ENCODE results near the gene LDLRAD4.

LDLRAD4 gene

DNA sequence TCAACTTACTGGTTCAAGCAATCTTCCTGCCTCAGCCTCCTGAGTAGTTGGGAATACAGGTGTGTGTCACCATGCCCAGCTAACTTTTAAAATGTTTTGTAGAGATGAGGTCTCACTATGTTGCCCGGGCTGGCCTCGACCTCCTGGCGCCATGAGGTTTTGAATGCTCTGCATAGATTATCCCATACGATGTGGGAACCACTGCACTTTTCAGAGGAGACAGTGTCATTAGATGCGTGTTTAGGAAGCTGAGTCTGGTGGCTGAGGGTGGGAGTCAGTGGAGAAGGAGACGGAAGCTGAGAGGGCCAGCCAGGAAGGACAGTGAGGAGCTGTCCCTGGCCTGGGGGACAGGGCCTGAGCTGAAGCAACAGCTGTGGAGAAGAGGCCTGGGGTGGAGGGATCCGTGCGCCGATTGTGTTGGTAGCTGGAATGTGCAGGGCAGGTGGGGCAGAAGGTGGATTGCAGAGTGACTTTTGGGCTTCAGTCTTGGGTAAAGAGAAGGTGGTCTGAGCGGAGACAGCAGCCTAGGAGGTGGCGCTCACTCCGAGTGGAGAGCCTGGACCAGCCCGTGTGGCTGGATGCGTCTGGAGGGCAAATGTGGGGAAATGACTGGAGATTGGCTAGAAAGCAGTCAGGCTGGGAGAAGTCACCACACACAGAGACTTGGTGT is 68.0 kb downstream of the LDLRAD4 start:
- no peak for DNase-seq (ENCODE audit: low spot score)

DNA sequence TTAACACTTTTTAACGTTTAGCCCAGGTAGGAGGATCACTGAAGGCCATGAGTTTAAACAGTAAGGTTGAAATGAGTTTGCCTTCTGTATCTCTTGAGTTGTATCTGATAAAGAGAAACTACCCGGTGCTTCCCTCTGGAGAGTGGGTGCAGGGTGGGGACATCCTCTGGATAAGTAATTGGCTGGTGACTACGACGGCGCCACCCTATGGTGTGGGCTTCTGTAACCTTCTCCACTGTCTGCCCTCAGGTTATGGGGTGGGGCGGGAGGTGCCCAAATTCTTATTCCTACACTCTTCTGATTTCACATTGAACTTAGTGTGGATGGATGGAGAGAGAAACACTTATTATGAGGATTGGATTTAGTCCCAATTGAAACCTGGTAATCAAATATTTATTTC is 68.8 kb downstream of the LDLRAD4 start:
- no peak for DNase-seq (ENCODE audit: low spot score)

DNA sequence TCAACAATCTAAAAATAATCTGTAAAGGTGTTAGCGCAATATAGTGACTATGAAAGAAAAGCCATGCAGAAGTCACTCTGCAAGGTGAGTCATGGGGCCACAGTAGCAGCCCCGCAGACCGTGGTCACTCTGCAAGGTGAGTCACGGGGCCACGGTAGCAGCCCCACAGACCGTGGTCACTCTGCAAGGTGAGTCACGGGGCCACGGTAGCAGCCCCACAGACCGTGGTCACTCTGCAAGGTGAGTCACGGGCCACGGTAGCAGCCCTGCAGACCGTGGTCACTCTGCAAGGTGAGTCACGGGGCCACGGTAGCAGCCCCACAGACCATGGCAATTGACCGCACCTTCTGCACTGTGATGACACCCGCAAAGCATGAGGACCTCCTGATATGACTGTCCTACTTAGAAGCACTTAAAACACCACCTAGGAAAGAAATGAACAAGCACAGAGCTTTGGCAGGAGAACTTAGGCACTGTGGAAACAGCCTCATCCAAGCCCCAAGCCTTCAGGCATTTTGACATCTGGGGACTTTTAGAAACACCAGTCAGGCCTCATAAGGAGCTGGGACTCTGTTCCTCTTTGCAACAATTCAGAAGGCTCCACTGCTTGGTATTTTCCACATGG is 70.1 kb downstream of the LDLRAD4 start:
- DNase-seq (ENCODE audit: low spot score) = no peak

DNA sequence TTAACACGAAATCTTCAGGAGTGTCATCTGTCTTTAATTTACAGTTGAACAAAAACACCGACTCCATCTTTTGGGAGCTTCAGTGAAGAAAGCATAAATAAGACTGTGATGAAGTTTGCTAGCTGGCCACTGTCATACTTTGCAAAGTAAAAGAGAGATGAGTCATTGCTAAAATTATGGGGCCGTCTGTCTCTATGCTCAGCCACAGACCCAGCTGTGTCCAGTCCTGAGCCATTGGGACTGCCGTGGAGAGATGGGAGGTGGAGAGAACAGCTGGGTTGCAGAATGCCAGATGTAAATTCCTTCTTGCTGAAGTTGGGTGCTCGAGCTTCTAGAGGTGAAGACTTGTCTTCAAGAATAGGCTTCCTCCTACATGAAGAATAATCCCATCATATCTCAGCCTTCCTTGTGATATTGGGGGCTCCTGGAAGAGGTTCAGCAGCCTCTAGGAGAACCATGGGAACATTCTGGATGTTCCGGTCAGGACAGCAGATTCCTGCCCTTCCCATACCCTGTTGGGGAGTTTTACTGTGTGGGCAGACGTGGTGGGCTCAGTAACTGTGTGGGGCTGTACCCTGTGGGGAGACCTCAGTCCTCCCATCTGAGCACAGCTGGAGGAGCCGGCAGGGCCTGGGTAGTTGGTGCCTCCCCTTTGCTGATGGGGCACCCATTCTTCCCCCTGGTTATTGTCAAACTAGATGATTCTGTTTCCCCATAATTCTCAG is 71.1 kb downstream of the LDLRAD4 start:
- DNase-seq (ENCODE audit: low spot score) = no peak

DNA sequence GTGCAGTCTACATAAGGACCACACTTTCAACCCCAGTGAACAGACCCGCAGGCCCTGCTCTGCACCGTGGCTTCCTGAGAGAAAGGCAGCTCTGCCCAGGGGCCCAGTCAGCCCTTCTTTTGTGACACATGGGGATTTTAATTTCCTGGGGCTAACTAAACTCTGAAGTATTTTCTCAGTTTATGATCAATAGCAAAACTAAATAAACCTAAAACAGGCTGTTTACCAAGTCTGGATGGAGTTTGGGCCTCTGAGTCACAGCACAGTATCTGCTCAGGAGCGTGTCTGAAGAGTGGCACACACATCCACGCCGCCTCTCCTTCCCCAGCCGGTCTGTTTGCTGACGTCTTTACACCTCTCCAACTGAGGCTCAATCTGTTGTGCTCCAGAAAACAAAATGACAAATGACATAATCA is 72.3 kb downstream of the LDLRAD4 start:
- DNase-seq (ENCODE audit: low spot score) = no peak

DNA sequence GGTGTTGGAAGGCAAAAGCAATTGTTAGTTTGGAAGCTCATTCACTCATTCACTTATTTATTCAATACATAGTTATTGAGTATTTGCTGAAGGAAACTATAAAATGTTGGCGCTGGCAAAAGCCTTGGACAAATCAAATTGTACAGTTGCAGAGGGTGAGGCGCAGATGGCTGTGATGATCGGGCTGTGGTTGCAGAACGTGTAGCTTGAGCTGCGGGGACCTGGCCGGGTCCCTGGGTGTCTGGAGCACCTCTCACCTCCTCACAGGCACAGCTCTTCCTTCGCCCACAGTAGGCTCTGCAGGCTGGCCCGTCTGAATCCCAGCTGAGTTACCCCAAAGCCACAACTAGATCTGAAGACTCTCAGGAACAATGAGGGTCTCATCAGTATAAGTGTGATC is 72.7 kb downstream of the LDLRAD4 start:
- no peak for DNase-seq (ENCODE audit: low spot score)

DNA sequence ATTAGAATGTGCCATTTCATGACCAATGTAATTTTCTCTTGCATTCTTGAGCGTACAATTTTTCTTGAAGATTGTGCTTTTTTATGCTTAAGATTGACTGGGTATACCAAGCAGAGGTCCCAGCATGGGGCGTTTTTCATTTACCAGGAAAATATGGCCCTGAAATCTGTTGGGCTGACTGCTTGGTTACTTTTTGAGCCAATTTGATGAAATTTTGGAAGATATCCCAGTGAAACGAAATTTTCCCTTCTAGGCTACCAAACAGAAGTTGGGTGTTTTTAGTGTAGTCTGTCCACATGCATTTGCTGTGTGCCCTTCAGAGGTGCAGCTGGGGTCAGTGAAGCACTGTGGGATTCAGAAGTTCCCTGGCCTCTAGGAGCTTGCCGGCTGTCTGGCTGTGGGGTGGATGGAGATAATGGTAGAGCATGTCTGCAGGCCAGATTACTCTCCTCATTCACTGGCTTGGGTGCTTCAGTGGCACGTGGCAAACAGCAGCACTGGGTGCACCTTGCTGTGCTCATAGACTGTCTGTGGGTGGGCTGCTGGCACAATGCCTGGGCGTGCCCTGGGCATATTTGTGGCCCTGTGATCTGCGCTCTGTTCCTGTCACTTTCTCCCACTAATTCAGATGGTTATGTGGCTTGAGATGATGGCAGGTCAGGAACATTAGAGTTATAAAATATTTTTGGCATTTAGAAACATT is 73.3 kb downstream of the LDLRAD4 start:
- no peak for DNase-seq (ENCODE audit: low spot score)

DNA sequence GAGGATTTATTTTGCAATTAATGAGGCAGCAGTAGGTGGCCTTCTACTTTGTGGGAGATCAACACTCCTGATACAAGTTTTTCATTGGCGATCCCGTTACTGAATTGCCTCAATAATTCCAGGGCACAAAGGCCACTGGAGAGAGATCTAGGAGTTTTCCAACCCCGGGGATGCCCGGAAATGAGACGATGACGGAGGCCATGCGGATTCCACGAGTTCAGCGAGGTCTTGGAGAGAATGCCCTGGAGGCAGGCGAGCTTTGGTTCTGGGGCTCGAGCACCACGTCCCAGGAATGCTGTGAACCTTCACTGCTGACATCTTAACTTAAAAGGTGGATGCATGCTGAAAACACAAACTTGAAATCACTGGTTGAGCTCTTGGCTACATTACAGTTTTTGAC is 74.2 kb downstream of the LDLRAD4 start:
- no peak for DNase-seq (ENCODE audit: low spot score)

DNA sequence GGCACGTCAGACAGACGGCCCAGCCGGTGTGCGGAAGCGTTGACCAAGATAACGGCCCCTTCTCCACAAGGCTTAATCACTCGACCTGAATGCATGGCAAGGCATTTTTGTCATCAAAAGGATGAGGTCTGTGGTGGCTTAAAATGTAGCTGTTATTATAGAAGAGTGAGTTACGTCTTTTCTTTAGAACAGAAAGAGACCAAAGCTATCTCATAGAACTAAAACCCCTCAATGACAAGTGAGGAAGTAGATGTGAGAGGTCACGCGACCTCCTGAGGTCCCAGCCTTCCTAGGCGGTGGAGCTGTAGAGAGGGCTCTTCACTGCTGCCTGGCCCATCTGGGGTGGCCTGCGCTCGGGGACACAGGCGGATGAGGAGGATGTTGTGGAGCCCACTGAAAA is 75.7 kb downstream of the LDLRAD4 start:
- DNase-seq (ENCODE audit: low spot score) = no peak

DNA sequence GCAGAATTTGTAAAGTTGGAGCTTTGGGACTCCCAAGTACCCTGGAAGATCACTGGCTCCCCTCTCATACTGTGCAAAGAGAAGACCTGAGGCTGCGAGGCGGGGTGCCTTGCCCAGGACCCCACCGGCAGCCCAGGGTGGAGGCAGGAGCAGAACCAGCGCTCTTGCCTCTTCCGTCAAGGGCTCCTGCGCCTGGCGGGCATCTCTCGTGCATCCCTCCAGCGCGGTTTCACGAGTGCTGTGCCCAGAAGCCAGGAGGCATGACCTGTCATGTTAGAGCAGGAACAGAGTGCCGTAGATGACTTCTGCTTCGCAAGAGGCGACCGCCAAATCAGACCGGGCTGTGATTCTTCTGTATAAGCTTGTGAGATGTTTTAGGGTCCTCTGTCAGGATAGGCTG is 77.3 kb downstream of the LDLRAD4 start:
- DNase-seq (ENCODE audit: low spot score) = no peak

DNA sequence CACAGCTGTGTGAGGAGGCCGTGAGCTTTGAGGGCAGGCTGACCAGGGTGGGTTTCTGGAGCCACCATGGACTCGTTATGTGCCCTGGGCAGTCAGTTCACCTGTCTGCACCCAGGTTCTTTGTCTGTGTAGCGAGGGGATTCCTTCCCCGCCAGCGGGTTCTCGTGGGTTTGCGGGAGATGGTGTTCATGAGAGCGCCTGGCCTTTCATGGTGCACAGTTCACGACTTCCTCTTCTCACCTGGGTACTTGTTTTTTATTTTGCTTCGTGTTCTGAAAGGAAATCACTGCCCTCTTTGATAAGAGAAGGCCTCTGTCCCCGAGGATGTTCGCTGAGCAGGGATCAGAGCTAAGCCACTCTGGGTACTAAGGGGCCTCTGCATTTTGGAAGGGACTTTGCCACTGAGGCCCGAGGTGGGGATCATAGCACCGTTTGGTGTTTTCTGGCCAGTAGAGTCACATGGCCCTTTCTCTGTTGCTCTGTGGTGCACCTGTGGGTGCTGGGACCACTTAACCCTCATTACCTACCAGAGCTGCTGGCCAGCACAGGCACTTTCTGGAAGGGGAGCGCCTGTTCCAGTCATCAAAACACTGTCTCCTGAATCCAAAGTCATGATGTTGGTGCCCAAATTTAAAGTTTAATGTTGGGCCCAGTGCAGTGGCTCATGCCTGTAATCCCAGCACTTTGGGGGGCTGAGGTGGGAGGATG is 78.5 kb downstream of the LDLRAD4 start:
- DNase-seq (ENCODE audit: low spot score) = no peak

DNA sequence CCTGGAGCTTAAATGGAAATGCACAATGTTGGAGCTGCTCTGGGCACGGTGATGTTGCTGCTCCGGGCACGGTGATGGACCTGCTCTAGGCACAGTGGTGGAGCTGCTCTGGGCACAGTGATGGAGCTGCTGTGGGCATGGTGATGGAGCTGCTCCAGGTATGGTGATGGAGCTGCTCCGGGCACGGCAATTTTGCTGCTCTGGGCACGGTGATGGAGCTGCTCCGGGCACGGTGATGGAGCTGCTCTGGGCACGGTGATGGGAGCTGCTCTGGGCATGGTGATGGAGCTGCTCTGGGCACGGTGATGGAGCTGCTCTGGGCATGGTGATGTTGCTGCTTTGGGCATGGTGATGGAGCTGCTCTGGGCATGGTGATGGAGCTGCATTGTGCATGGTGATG is 79.7 kb downstream of the LDLRAD4 start:
- DNase-seq (ENCODE audit: low spot score) = no peak

DNA sequence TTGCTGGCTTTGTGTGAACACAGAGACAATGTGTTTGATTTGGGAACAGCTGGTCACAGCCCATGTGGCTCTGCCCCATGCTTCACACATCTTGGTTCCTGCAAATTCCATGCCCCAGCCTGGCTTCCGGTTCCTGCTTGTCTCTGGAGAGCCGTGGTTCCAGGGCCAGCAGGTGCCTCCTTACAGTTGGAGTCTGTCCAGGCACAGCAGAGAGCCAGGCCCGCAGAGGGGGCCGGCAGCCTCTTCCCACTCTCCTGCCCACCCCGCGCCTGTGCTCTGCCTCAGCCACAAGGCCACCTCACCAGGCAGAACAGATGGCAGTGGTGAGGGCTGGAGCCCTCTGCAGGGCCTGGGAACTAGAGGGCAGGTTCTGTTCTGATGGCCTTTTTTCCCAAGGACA is 81.5 kb downstream of the LDLRAD4 start:
- DNase-seq (ENCODE audit: low spot score) = no peak

DNA sequence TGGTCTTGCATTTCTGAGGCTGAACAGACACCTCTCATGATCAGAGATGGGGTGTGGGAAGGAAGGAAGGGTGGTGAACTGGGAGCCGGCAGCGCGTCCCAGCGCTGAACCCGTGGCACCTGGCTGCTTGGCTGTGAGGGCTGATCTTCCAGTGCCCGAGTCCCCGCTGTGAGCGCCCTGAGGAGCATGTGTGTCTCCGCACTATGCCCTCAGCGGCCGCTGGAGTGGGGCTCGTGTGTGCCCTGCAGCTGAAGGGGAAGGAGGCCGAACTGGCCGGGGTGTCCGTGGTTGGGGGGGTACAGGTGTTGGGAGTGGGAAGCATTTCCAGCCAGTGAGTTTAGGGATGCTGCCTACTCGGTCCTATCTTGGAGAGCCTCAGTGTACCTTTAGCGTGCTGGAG is 82.2 kb downstream of the LDLRAD4 start:
- no peak for DNase-seq (ENCODE audit: low spot score)

DNA sequence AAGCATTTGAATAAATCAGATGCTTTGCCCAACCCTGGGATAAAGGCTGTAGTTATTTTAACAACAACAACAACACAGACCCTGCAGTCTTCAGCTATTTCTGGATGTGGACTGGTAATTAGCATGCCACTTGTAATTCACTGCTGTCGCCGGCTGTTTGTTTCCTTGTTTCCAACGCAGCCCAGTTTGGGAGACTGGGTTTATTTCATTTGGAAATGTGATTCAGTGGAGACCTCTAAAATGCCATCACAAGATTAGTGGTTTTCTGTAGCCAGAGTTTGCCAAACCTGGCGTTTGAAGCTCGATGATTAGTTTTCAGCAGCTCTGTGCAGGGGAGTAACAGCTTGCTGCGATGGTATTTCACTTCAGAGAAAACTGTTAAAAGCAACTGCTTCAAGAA is 83.5 kb downstream of the LDLRAD4 start:
- no peak for DNase-seq (ENCODE audit: low spot score)

DNA sequence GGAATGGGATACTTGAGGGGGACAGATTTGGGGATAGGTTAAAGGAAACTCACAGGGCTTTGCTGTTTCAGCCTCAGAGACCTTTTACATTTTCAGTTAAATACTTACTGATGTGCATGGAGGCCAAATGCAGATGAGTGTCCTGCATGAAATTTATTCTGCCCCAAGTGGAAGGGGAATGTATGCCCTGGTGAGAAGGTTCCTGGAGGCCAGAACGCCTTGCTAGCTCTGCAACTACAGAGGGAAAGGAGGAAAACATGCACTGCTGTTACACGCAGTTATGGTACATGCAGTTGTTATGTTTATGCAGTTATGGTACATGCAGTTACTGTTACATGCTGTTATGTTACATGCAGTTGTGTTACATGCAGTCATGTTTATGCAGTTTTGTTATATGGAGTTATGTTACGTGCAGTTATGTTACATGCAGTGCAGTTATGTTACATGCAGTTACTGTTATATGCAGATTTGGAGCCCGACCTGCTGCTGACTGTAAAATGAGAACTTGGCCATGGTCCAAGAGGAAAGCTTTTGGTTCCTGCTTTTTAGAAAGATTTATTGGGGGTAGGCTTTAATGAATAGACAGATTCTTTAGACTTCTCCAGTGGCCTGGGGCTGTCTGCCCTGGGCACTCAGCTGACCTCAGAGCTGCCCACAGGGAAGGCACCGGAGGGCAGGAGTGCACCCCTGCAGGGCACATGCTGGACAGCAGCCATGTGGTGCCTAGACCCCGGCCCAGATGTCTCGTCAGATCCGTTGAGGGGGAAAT is 84.1 kb downstream of the LDLRAD4 start:
- DNase-seq (ENCODE audit: low spot score) = no peak

DNA sequence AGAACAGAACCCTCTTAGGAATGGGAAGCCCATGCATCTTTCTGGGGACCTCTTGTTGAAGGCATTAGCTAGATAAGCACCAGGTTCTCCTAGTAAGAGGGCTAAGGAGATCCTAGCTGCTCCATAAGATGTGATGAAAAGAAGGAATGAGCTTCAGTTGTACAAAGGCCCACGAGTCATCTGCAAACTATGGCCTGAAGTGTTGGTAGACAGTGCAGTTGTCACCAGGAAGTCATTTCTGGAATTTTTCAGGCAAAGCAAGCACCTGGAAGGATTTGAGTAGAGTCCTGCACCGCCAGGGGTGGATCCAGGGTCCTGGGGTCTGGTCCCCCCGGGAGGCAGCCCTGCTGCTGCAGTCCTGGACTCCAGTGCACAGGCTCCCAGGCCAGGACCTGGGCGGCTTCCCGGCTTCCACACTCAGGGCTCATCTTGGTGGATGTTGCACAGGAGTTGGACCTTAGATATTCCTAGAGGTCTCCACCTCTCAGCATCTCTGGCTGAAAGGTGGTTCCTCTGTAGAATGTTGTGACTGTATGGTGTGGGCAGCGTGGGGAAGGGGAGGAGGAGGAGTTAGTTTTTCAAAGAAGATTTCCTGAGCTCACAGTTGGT is 85.3 kb downstream of the LDLRAD4 start:
- DNase-seq (ENCODE audit: low spot score) = no peak

DNA sequence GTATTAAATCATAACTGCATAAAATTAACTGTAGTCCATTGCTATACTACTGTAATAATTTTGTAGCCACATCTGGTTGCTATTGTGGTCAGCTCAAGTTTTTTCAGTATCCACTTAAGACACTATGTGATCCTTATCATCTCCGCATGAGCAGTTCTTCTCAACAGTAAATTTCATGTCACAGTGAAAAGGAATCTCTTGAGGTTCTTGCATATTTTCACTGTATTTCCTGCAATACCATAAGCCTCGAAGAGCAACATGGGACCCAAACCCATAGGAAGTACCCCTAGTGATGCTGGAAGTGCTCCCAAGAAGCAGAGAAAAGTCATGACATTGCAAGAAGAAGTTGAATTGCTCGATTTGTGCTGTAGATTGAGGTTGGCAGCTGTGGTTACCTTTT is 86.7 kb downstream of the LDLRAD4 start:
- DNase-seq (ENCODE audit: low spot score) = no peak

DNA sequence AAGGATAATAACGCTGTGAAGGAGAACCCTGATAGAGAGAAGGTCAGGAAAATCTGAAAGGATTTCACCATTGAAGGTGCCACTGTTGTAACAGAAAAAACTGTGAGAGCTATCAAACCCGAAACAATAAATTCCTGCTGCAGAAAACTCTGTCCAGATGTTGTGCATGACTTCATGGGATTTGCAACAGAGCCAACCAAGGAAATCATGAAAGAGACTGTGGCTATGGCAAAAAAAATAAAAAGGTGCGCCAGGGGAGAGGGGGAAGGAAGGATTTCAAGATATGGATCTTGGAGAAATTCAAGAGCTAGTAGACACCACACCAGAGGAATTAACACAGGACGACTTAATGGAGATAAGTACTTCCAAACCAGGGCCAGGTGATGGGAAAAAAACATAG is 88.0 kb downstream of the LDLRAD4 start:
- DNase-seq (ENCODE audit: low spot score) = no peak

DNA sequence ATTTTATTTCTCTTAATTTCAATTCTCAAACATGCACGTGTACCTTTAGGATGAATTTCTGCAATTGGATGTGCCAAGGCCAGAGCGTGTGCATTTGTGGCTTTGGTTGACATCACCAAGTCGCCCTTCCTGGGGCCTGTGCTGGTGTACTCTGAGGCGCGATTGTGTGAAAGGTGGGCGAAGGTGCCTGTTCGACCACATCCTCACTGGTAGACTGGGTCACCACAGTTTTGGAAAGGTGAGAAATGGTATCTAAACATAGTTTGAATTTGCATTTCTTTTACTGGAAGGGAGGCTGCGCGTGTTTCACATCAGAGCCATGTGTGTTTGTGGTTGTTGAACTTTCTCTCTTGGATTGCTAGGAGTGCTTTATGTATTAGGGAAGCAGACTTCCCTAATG is 89.8 kb downstream of the LDLRAD4 start:
- no peak for DNase-seq (ENCODE audit: low spot score)
